ENCODE results near the gene RIOK3. TPM values are rescaled to one million over a fixed set of nuclear protein-coding genes. Genes with fewer than 3 reads are reported as not detected.

Gene RIOK3
- polyA plus RNA-seq, 1 experiment: 30.9 TPM

DNA sequence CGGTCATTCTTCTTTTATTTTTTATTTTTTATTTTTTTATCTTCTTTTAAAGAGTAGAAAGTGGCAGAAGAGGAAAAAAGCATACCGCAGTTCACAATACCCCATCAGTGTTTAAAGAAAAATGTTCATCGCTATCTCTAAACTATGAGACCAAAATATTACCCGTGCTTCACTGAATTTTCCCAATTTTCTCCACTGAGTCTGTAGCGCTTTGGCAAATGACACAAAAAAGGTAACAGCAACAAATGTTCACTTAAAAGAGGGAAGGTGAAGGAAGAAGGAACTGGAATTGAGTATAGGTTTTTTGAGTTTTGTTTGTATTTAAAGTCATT, 15.1 kb upstream of the RIOK3 start:
- Histone ChIP-seq H3K4me3 (ENCODE audit: low read depth, low read length) (peak overlapping the region; percentile 95), H3K36me3 (ENCODE audit: control insufficient read depth, insufficient read depth, low read length) (no peaks in the 10 kb centered on the region), H3K27me3 (ENCODE audit: control insufficient read depth, insufficient read depth, low read length) (peaks cover 2% of the 10 kb centered on the region; the same call in 1 of the 2 replicates)
- POLR2A ChIA-PET: no interaction called here
- DNase-seq (ENCODE audit: low read depth): no peak
- TF ChIP-seq, protein P1, sequence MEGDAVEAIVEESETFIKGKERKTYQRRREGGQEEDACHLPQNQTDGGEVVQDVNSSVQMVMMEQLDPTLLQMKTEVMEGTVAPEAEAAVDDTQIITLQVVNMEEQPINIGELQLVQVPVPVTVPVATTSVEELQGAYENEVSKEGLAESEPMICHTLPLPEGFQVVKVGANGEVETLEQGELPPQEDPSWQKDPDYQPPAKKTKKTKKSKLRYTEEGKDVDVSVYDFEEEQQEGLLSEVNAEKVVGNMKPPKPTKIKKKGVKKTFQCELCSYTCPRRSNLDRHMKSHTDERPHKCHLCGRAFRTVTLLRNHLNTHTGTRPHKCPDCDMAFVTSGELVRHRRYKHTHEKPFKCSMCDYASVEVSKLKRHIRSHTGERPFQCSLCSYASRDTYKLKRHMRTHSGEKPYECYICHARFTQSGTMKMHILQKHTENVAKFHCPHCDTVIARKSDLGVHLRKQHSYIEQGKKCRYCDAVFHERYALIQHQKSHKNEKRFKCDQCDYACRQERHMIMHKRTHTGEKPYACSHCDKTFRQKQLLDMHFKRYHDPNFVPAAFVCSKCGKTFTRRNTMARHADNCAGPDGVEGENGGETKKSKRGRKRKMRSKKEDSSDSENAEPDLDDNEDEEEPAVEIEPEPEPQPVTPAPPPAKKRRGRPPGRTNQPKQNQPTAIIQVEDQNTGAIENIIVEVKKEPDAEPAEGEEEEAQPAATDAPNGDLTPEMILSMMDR (IDR thresholded peaks at IDR 0.05; ENCODE audit: insufficient read depth, low read depth, low read length): no peak
- CTCF ChIA-PET: interaction anchor here (1.4 kb wide), 1 partner anchor 14 kb away, joined by 5 read pairs; no protein-coding TSS in a partner anchor

DNA sequence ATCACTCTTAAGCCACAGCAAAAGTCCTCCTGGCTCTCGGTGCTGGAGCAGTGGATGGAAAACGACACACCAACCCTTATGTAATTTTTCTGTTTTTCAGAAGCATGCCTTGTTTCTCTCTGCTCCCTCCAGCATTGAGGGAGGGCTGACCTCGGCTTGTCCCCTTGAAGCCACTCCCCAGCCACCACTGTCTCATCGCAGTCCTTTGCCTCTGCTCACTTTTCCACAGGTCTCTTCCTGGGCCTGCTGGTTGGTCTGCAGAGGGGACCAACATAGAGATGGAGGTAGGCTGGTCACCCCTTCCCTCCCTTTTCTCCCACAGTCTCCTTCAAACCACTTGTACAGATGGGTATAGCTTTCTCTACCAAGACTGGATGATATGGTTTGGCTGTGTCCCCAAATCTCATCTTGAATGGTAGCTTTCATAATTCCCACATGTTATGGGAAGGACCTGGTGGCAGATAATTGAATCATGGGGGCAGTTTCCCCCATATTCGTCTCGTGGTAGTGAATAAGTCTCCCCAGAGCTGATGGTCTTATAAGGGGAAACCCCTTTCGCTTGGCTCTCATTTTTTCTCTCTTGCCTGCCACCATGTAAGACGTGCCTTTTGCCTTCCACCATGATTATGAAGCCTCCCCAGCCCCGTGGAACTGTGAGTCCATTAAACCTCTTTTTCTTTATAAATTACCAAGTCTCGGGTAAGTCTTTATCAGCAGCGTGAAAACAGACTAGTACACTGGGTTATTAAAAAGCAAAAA, 14.3 kb upstream of the RIOK3 start:
- TF ChIP-seq, protein P1 (IDR thresholded peaks at IDR 0.05; ENCODE audit: insufficient read depth, low read depth, low read length): no peak
- no peak for DNase-seq (ENCODE audit: low read depth)
- POLR2A ChIA-PET: interaction anchor here (0.6 kb wide), 1 partner anchor 1841 kb away, joined by 8 read pairs; no protein-coding TSS in a partner anchor
- Histone ChIP-seq H3K36me3 (ENCODE audit: control insufficient read depth, insufficient read depth, low read length) (no peaks in the 10 kb centered on the region), H3K4me3 (ENCODE audit: low read depth, low read length) (no peak overlapping the region), H3K27me3 (ENCODE audit: control insufficient read depth, insufficient read depth, low read length) (peaks cover 2% of the 10 kb centered on the region; the same call in 1 of the 2 replicates)
- CTCF ChIA-PET: no interaction called here

DNA sequence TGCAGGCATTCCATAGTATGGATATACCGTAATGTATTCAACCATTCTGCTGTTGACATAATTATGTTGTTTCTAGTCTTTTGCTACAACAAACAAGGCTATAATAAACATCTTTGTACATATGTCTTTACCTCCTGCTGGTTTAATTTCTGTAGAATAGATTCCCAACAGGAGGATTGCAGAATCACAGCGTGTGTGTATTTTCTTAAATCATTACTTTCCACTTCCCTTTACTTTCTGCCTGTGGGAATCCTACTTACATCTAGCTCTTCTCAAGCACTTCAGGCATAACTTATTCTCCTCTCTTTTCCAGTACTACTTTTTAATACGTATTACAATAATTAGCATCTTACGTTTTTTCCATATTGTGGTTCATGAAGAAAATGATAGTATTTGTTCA, 13.0 kb upstream of the RIOK3 start:
- Histone ChIP-seq H3K27me3 (ENCODE audit: control insufficient read depth, insufficient read depth, low read length) (peaks cover 2% of the 10 kb centered on the region; the same call in 1 of the 2 replicates), H3K36me3 (ENCODE audit: control insufficient read depth, insufficient read depth, low read length) (no peaks in the 10 kb centered on the region), H3K4me3 (ENCODE audit: low read depth, low read length) (no peak overlapping the region)
- TF ChIP-seq, protein P1 (IDR thresholded peaks at IDR 0.05; ENCODE audit: insufficient read depth, low read depth, low read length): no peak
- DNase-seq (ENCODE audit: low read depth): no peak
- CTCF ChIA-PET: interaction anchor here (0.9 to 1.7 kb wide), 2 partner anchors 8 to 58 kb away, joined by 3 to 4 read pairs; no protein-coding TSS in a partner anchor
- POLR2A ChIA-PET: no interaction called here

DNA sequence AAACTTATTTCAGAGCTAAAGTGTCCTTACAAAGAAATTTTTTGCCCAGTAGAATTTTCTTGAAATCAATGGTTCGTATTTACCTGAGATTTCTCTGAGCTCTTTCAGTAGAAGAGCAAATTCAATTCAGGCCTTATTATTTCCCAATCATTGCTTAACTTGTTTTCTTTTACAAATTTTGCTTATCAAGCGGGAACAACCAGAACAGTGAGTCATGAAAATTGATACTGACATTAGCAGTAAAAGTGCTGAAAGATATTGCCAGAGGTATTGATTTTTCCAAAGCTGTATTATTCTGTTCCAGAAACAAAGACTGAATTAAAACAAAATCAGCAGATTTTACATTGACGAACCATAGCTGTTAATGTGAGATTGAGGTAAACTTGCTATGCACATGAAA, 10.1 kb upstream of the RIOK3 start:
- ChIA-PET CTCF (interaction anchor here (0.9 kb wide), 1 partner anchor 10 kb away, joined by 4 read pairs; the partner anchor contains the start of gene RIOK3), POLR2A (no interaction called here)
- no peak for DNase-seq (ENCODE audit: low read depth)
- Histone ChIP-seq H3K36me3 (ENCODE audit: control insufficient read depth, insufficient read depth, low read length) (no peaks in the 10 kb centered on the region), H3K4me3 (ENCODE audit: low read depth, low read length) (no peak overlapping the region), H3K27me3 (ENCODE audit: control insufficient read depth, insufficient read depth, low read length) (peaks cover 4% of the 10 kb centered on the region)
- TF ChIP-seq, protein P1 (IDR thresholded peaks at IDR 0.05; ENCODE audit: insufficient read depth, low read depth, low read length): no peak

DNA sequence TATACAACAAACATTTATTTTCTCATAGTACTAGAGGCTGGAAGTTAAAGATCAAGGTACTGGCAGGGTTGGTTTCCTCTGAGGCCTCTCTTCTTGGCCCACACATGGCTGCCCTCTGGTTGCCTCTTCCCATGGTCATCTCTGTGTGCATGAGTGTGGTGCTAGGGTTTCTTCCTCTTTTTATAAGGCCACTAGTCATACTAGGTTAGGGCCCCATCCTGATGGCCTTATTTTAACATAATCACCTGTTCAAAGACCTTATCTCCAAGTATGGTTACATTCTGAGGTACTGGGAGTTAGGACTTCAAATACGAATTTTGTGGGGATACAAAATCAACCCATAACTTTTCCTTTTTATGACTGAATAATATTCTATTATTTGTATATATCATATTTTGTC, 4.8 kb upstream of the RIOK3 start:
- ChIA-PET CTCF (no interaction called here), POLR2A (no interaction called here)
- peaks cover 2% of the 10 kb centered on the region; the same call in 1 of the 2 replicates for H3K27me3 ChIP-seq (ENCODE audit: control insufficient read depth, insufficient read depth, low read length)

More for the DNA sequence above, 4.8 kb upstream of the RIOK3 start:
- no peaks in the 10 kb centered on the region for H3K36me3 ChIP-seq (ENCODE audit: control insufficient read depth, insufficient read depth, low read length)
- no peak for DNase-seq (ENCODE audit: low read depth)
- H3K4me3 ChIP-seq (ENCODE audit: low read depth, low read length): no peak overlapping the region
- TF ChIP-seq, protein P1 (IDR thresholded peaks at IDR 0.05; ENCODE audit: insufficient read depth, low read depth, low read length): no peak

Data from BJ (cell line).